GM12878 (cell line): ENCODE measurements around the gene EFNB2. TPM values are rescaled to one million over a fixed set of nuclear protein-coding genes. Genes with fewer than 3 reads are reported as not detected.

Experiments
- ATAC-seq: fragments of 200-7000 bp; cut with Tn5 transposase; 3 replicates; pipeline ENCODE4 v1.9.1; 2020; ENCODE audit warnings: mild to moderate bottlenecking, moderate library complexity
- BruUV-seq: library from RNA; stranded (reverse); fragments of 400-500 nt; replicated peaks from 2 replicates; lab custom pipeline; 2021; lab: Mats Ljungman, UMichigan
- CTCF ChIA-PET: fragments of 300-600 bp; sonication (Branson Sonifier 250); formaldehyde crosslinking; extraction: SDS; loops from one replicate; lab custom pipeline; 2021; ENCODE audit warnings: inconsistent platforms; lab: Yijun Ruan, JAX
- POLR2A ChIA-PET: fragments of 350-600 bp; formaldehyde crosslinking; extraction: SDS; loops from one replicate; lab custom pipeline; 2021; ENCODE audit warnings: inconsistent platforms; lab: Charles Lee
- RAD21 ChIA-PET: fragments of 300-600 bp; sonication (Branson Sonifier 250); formaldehyde crosslinking; loops from one replicate; lab custom pipeline; 2023; ENCODE audit warnings: antibody characterized with exemption; ENCODE audit not compliant: unreplicated experiment; lab: Charles Lee
- SMC1A ChIA-PET: fragments of 300-600 bp; sonication (Branson Sonifier 250); formaldehyde crosslinking; loops from one replicate; lab custom pipeline; 2023; ENCODE audit not compliant: unreplicated experiment, uncharacterized antibody; lab: Charles Lee
- DNase-seq: peaks from one replicate; pipeline ENCODE4 v3.0.0-alpha.2; 2011; ENCODE audit warnings: low read depth, low spot score
- FAIRE-seq: peaks from 3 replicates; lab custom pipeline; 2011; peaks lifted over from hg19 to GRCh38; lab: Jason Lieb, UNC
- H2AFZ ChIP-seq: 2 replicates; pipeline ENCODE4 v1.6.0; 2011; ENCODE audit warnings: low read depth, low read length, control low read depth; ENCODE audit not compliant: control insufficient read depth
- H3K27ac ChIP-seq: 2 replicates; pipeline ENCODE4 v1.5.1; 2011; ENCODE audit warnings: control low read depth; ENCODE audit not compliant: control insufficient read depth, insufficient read depth
- H3K27me3 ChIP-seq, 2 experiments: replicated peaks in 1 of 2; 2 replicates each; pipeline versions ENCODE4 v1.6.0 to v1.6.1; 2011; ENCODE audit warnings: low read length in 1 of 2; ENCODE audit not compliant: control insufficient read depth in 2 of 2, insufficient read depth in 2 of 2
- H3K36me3 ChIP-seq, 2 experiments: 2 replicates each; pipeline ENCODE4 v1.5.1; 2011; ENCODE audit warnings: low read length in 1 of 2; ENCODE audit not compliant: control insufficient read depth in 2 of 2, insufficient read depth in 2 of 2
- H3K4me1 ChIP-seq: 2 replicates; pipeline ENCODE4 v1.6.1; 2011; ENCODE audit warnings: mild to moderate bottlenecking, low read length, moderate library complexity, mixed read lengths; ENCODE audit not compliant: control insufficient read depth, insufficient read depth
- H3K4me2 ChIP-seq: 2 replicates; pipeline ENCODE4 v1.6.0; 2011; ENCODE audit warnings: control low read depth; ENCODE audit not compliant: control insufficient read depth, insufficient read depth
- H3K4me3 ChIP-seq: fragments of 200-600 bp; sonication (generic); 2 replicates; pipeline ENCODE4 v1.5.1; 2016
- H3K79me2 ChIP-seq: 2 replicates; pipeline ENCODE4 v1.6.0; 2011; ENCODE audit warnings: low read length; ENCODE audit not compliant: control insufficient read depth, insufficient read depth
- H3K9ac ChIP-seq: 2 replicates; pipeline ENCODE4 v1.8.0; 2011; ENCODE audit warnings: low read length, control low read depth, mixed read lengths; ENCODE audit not compliant: control insufficient read depth, insufficient read depth
- H3K9me3 ChIP-seq: replicated peaks from 3 replicates; pipeline ENCODE4 v1.5.1; 2011; ENCODE audit warnings: mild to moderate bottlenecking, low read length; ENCODE audit not compliant: control insufficient read depth, insufficient read depth
- H4K20me1 ChIP-seq: 2 replicates; pipeline ENCODE4 v1.6.0; 2011; ENCODE audit not compliant: control insufficient read depth, insufficient read depth
- BMI1 ChIP-seq: fragments of 450-650 bp; IDR thresholded peaks from 2 replicates; pipeline ENCODE4 v1.6.1; 2016; ENCODE audit warnings: mild to moderate bottlenecking, moderate library complexity, borderline replicate concordance
- CBX3 ChIP-seq: fragments of 200-600 bp; sonication (generic); IDR thresholded peaks from 2 replicates; pipeline ENCODE4 v1.6.1; 2016; ENCODE audit warnings: low read depth, borderline replicate concordance
- DPF2 ChIP-seq: fragments of 450-650 bp; IDR thresholded peaks from 2 replicates; pipeline ENCODE4 v1.6.1; 2017; ENCODE audit warnings: mild to moderate bottlenecking
- EGR1 ChIP-seq, 2 experiments: IDR thresholded peaks; 1 replicate in 1 of 2; 2 replicates in 1 of 2; pipeline ENCODE4 v1.6.1; 2011 to 2012; ENCODE audit warnings: low read depth in 2 of 2, low read length in 2 of 2, borderline replicate concordance in 1 of 2, mild to moderate bottlenecking in 1 of 2, moderate library complexity in 1 of 2
- MYB ChIP-seq: fragments of 150-350 bp; IDR thresholded peaks from 2 replicates; pipeline ENCODE4 v1.6.1; 2014; ENCODE audit warnings: mild to moderate bottlenecking, low read depth, low read length, borderline replicate concordance
- NRF1 ChIP-seq: conservative IDR thresholded peaks from 2 replicates; pipeline ENCODE4 v1.6.1; 2011; ENCODE audit warnings: mild to moderate bottlenecking, low read depth, low read length, improper control_type of control experiment
- POLR2AphosphoS2 ChIP-seq: IDR thresholded peaks from 2 replicates; pipeline ENCODE4 v1.6.1; 2011; ENCODE audit warnings: low read depth, mild to moderate bottlenecking, low read length, improper control_type of control experiment, moderate library complexity
- RCOR1 ChIP-seq: conservative IDR thresholded peaks from 2 replicates; pipeline ENCODE4 v1.6.1; 2012; ENCODE audit warnings: low read depth, low read length, improper control_type of control experiment
- SIN3A ChIP-seq: IDR thresholded peaks from 2 replicates; pipeline ENCODE4 v1.6.1; 2012; ENCODE audit warnings: low read depth, low read length, improper control_type of control experiment
- WGBS: methylation state at CpG from one replicate; pipeline ENCODE4 v1.1.6; 2016; ENCODE audit warnings: low lambda C conversion rate; ENCODE audit not compliant: insufficient replicate concordance, insufficient coverage; ENCODE audit errors: missing lambda C conversion rate; 5-methylcytosine and 5-hydroxymethylcytosine counted together
- in situ Hi-C: fragments of 300-500 bp; cut with MboI; formaldehyde crosslinking; loops from 9 replicates; pipeline ENCODE4 v1.14.3; 2018; ENCODE audit warnings: mixed read lengths
- intact Hi-C: fragments of 100-400 bp; cut with micrococcal nuclease; formaldehyde crosslinking; loops from one replicate; pipeline ENCODE4 v1.14.2; 2022; ENCODE audit not compliant: unreplicated experiment
- polyA plus RNA-seq, 11 experiments: library from polyadenylated mRNA; depleted of rRNA in 4 of 11; unstranded in 6 of 11; stranded (reverse) in 5 of 11; fragments of >200 nt; fragmentation: Nextera tagmentation in 4 of 11; fragmentation: Illumina TruSeq in 1 of 11; extraction: Ambion mirVana in 4 of 11; extraction: Trizol in 1 of 11; gene quantifications; 1 replicate in 1 of 11; 2 replicates in 10 of 11; pipeline versions ENCODE4 v1.2.1 to v1.2.3, GENCODE V29; 2011 to 2016; ENCODE audit warnings: inconsistent platforms in 2 of 11, missing spikeins in 2 of 11, low read depth in 1 of 11
- total RNA-seq, 4 experiments: library from RNA; depleted of rRNA in 3 of 4; stranded (reverse); fragments of >200 nt in 3 of 4; fragmentation: Illumina TruSeq in 1 of 4; extraction: Trizol in 1 of 4; gene quantifications; 2 replicates each; pipeline versions ENCODE4 v1.2.1 to v1.2.3, GENCODE V29; 2013 to 2021

Gene EFNB2
- total and polyA plus RNA-seq, 10 of the 15 experiments (the other 5 are each of a cell fraction or from before 2014, with no cell fraction given): 0.12 to 1.5 (median 0.31) TPM; not detected in 1

GRCh38 chr13:106491463-106491862, 44.0 kb downstream of the EFNB2 start:
- no peak overlapping the region for H3K4me2 ChIP-seq
- no peak for DNase-seq
- H3K4me3 ChIP-seq: no peak overlapping the region
- H4K20me1 ChIP-seq: no peaks in the 10 kb centered on the region
- FAIRE-seq: no peak
- SMC1A ChIA-PET: interaction anchor here (1.2 kb wide), 1 partner anchor 39 kb away, joined by 3 read pairs; no protein-coding TSS in a partner anchor
- POLR2A ChIA-PET: no interaction called here
- peaks cover 6% of the 10 kb centered on the region for H3K4me1 ChIP-seq
- CTCF ChIA-PET: no interaction called here
- intact Hi-C loops (no loop called here), in situ Hi-C loops (no loop called here)
- H3K27ac ChIP-seq: no peak overlapping the region
- peaks cover 2% of the 10 kb centered on the region; the same call in 1 of the 3 replicates for H3K9me3 ChIP-seq
- TF ChIP-seq POLR2AphosphoS2 (no peak), CBX3 (no peak)
- 19% methylated on average over 10 of the region's 11 CpGs for WGBS
- H3K27me3 ChIP-seq: no peaks in the 10 kb centered on the region; a peak in 1 of 4 replicates
- H3K9ac ChIP-seq: no peak overlapping the region
- BruUV-seq: no TSS peak
- RAD21 ChIA-PET: no interaction called here
- no peak overlapping the region for H2AFZ ChIP-seq
- no peaks in the 10 kb centered on the region for H3K36me3 ChIP-seq
- H3K79me2 ChIP-seq: no peaks in the 10 kb centered on the region
- no peak for ATAC-seq

- Histone ChIP-seq H2AFZ (no peak overlapping the region), H3K4me2 (0 out of 2 replicates have a peak overlapping the region, but pooled peaks have one; percentile 1), H3K9ac (no peak overlapping the region), H3K27me3 (peaks cover 0 to under 1% of the 10 kb centered on the region in 2 experiments; a peak in 1 of 4 replicates), H4K20me1 (no peaks in the 10 kb centered on the region), H3K36me3 (no peaks in the 10 kb centered on the region), H3K27ac (no peak overlapping the region), H3K4me1 (peaks cover 6% of the 10 kb centered on the region), H3K9me3 (peaks cover 2% of the 10 kb centered on the region; the same call in 1 of the 3 replicates), H3K4me3 (no peak overlapping the region)
- FAIRE-seq (no peak), ATAC-seq (no peak), DNase-seq (no peak)
- in situ Hi-C loops (no loop called here), intact Hi-C loops (no loop called here)
- POLR2A ChIA-PET: no interaction called here
- SMC1A ChIA-PET: no interaction called here
- no TSS peak for BruUV-seq
- CTCF ChIA-PET: no interaction called here
- RAD21 ChIA-PET: no interaction called here
- peak; percentile 77 for TF ChIP-seq BMI1
- no peak for TF ChIP-seq MYB
- TF ChIP-seq RCOR1: no peak
- TF ChIP-seq NRF1: no peak
- no peak for TF ChIP-seq SIN3A
- TF ChIP-seq EGR1 (IDR thresholded peaks at IDR 0.05; ENCODE audit: borderline replicate concordance in 1 of 2, low read depth in 2 of 2, low read length in 2 of 2): 0 out of 3 replicates have a peak, but pooled peaks of 1 of the 2 experiments have one; percentile 27
- no peak for TF ChIP-seq DPF2
- TF ChIP-seq, all 136 proteins: peak for 2
- under 1% methylated on average over 14 of the region's 14 CpGs for WGBS
- H3K79me2 ChIP-seq: no peaks in the 10 kb centered on the region
Observed at GRCh38 chr13:106490569-106491321, 44.7 kb downstream of the EFNB2 start.
